ENCODE data around the gene KLRB1. TPM values are rescaled to one million over a fixed set of nuclear protein-coding genes. Genes with fewer than 3 reads are reported as not detected.
"Not testable (repeated sequence)": the region's sequence is repeated elsewhere in the genome, so short reads cannot be mapped to it uniquely, and the experiment has no call there.

Gene KLRB1
- total RNA-seq, 1 donor from 2014 or later, result not detected

- no peak for DNase-seq
Observed at GRCh38 chr12:9619411-9620179, 11.9 kb upstream of the KLRB1 start.

GRCh38 chr12:9618906-9619305 lies 11.2 kb upstream of the KLRB1 start:
- DNase-seq, result not testable (repeated sequence)

GRCh38 chr12:9617124-9617523 lies 9.4 kb upstream of the KLRB1 start:
- no peak for DNase-seq

GRCh38 chr12:9615420-9616136 lies 7.9 kb upstream of the KLRB1 start:
- no peak for DNase-seq

GRCh38 chr12:9610606-9611005 lies 2.9 kb upstream of the KLRB1 start:
- DNase-seq, result not testable (repeated sequence)

GRCh38 chr12:9606736-9607372 lies 862 bp downstream of the KLRB1 start:
- no peak for DNase-seq

GRCh38 chr12:9606247-9606646 lies 1.5 kb downstream of the KLRB1 start:
- DNase-seq, result no peak

- no peak for DNase-seq
Observed at GRCh38 chr12:9605483-9605882, 2.2 kb downstream of the KLRB1 start.

- no peak for DNase-seq
Observed at GRCh38 chr12:9604287-9604686, 3.4 kb downstream of the KLRB1 start.

GRCh38 chr12:9600426-9600825 lies 7.3 kb downstream of the KLRB1 start:
- DNase-seq, result not testable (repeated sequence)

- no peak for DNase-seq
Observed at GRCh38 chr12:9598363-9598762, 9.4 kb downstream of the KLRB1 start.

- no peak for DNase-seq
Observed at GRCh38 chr12:9597365-9597764, 10.4 kb downstream of the KLRB1 start.

- no peak for DNase-seq
Observed at GRCh38 chr12:9590441-9590840, 17.3 kb downstream of the KLRB1 start.

- DNase-seq, result no peak
Observed at GRCh38 chr12:9588749-9589148, 19.0 kb downstream of the KLRB1 start.

- DNase-seq, result no peak
Observed at GRCh38 chr12:9587987-9588600, 19.6 kb downstream of the KLRB1 start.

- DNase-seq, result not testable (repeated sequence)
Observed at GRCh38 chr12:9577729-9578128, 30.0 kb downstream of the KLRB1 start.

- not testable (repeated sequence) for DNase-seq
Observed at GRCh38 chr12:9567151-9567550, 40.6 kb downstream of the KLRB1 start.

GRCh38 chr12:9566113-9566512 lies 41.6 kb downstream of the KLRB1 start:
- DNase-seq, result not testable (repeated sequence)

- not testable (repeated sequence) for DNase-seq
Observed at GRCh38 chr12:9564418-9564817, 43.3 kb downstream of the KLRB1 start.

GRCh38 chr12:9562841-9563453 lies 44.8 kb downstream of the KLRB1 start:
- not testable (repeated sequence) for DNase-seq

- not testable (repeated sequence) for DNase-seq
Observed at GRCh38 chr12:9545489-9545888, 62.2 kb downstream of the KLRB1 start.
